Upper lobe of left lung (tissue), 6 donors: ENCODE results near the gene SSBP3. TPM values are rescaled to one million over a fixed set of nuclear protein-coding genes. Genes with fewer than 3 reads are reported as not detected.

ENCODE experiments used
- ATAC-seq, 2 donors: fragments of 200-7000 bp; cut with Tn5 transposase; one replicate each; pipeline ENCODE4 v1.9.1; 2022; ENCODE audit warnings: mild to moderate bottlenecking in 2 of 2, moderate library complexity in 2 of 2; ENCODE audit not compliant: low FRiP score in 2 of 2
- DNase-seq, 2 donors: peaks; one replicate each; pipeline ENCODE4 v3.0.0-alpha.2; 2019 to 2020
- H3K27ac ChIP-seq, 4 donors: fragments of 200-600 bp; sonication (generic); one replicate each; pipeline ENCODE4 v1.5.1; 2016 to 2019
- H3K27me3 ChIP-seq, 4 donors: fragments of 200-600 bp; sonication (generic); one replicate each; pipeline ENCODE4 v1.5.1; 2017 to 2019
- H3K36me3 ChIP-seq, 4 donors: fragments of 200-600 bp; sonication (generic); one replicate each; pipeline ENCODE4 v1.5.1; 2016 to 2019
- H3K4me1 ChIP-seq, 4 donors: fragments of 200-600 bp; sonication (generic); one replicate each; pipeline ENCODE4 v1.5.1; 2018 to 2019
- H3K4me3 ChIP-seq, 4 donors: fragments of 200-600 bp; sonication (generic); one replicate each; pipeline ENCODE4 v1.5.1; 2017 to 2019; ENCODE audit warnings: mild to moderate bottlenecking in 2 of 4, moderate library complexity in 1 of 4
- H3K9me3 ChIP-seq, 4 donors: fragments of 200-600 bp; sonication (generic); one replicate each; pipeline ENCODE4 v1.5.1; 2018 to 2019
- CTCF ChIP-seq, 6 experiments: fragments of 450-650 bp in 4 of 6; fragments of 200-600 bp in 2 of 6; sonication (generic) in 2 of 6; IDR thresholded peaks; one replicate each; pipeline ENCODE4 v1.5.1; 2016 to 2019; ENCODE audit warnings: antibody characterized with exemption in 6 of 6
- EP300 ChIP-seq, 4 donors: sonication (generic); formaldehyde crosslinking; IDR thresholded peaks; one replicate each; pipeline ENCODE4 v1.5.1; 2017; ENCODE audit warnings: antibody characterized with exemption in 4 of 4, control low read depth in 2 of 4
- POLR2A ChIP-seq, 4 donors: fragments of 450-650 bp; IDR thresholded peaks; one replicate each; pipeline ENCODE4 v1.5.1; 2016 to 2017; ENCODE audit warnings: antibody characterized with exemption in 4 of 4, mild to moderate bottlenecking in 2 of 4
- POLR2AphosphoS5 ChIP-seq, 2 donors: sonication (generic); formaldehyde crosslinking; IDR thresholded peaks; one replicate each; pipeline ENCODE4 v1.5.1; 2017; ENCODE audit warnings: antibody characterized with exemption in 2 of 2
- WGBS, 2 donors: methylation state at CpG; one replicate each; pipeline ENCODE4 v1.1.5; 2017 to 2018; 5-methylcytosine and 5-hydroxymethylcytosine counted together
- total RNA-seq, 6 donors: library from RNA; depleted of rRNA in 4 of 6; stranded (reverse); fragments of >200 nt in 4 of 6; gene quantifications; one replicate each; pipeline versions ENCODE4 v1.1.0 to v1.2.1, GENCODE V29; 2016 to 2021
- donor health status: DM: no; HTN: no; CAD: no; lungs with moderate emphysema.
- donor health status: DM: no; HTN: yes; CAD: no; lungs with severe emphysema.

Gene SSBP3
- total RNA-seq, 6 donors from 2014 or later, result 17.8 to 35.6 (median 26.4) TPM

- DNase-seq, result no peak
Measured at GRCh38 chr1:54254055-54254454, 152.1 kb downstream of the SSBP3 start.

GRCh38 chr1:54253480-54253879 is 152.7 kb downstream of the SSBP3 start:
- DNase-seq (no peak), ATAC-seq (peak in 1 of 2 donors; percentile 86)
- WGBS, 2 donors, result 87 to 91% methylated on average over 5 of the region's 5 CpGs
- no peaks in the 10 kb centered on the region for H3K9me3 ChIP-seq
- H3K4me3 ChIP-seq, result no peak overlapping the region
- peaks cover 0 to 3% (median 1%) of the 10 kb centered on the region in 4 donors for H3K4me1 ChIP-seq
- no peak overlapping the region for H3K27ac ChIP-seq
- no peak for TF ChIP-seq POLR2A (IDR thresholded peaks at IDR 0.05)
- TF ChIP-seq EP300 (IDR thresholded peaks at IDR 0.05), result no peak
- no peak for TF ChIP-seq POLR2AphosphoS5 (IDR thresholded peaks at IDR 0.05)
- no peak for TF ChIP-seq CTCF (IDR thresholded peaks at IDR 0.05)
- H3K36me3 ChIP-seq, result peaks cover 0 to 17% (median 8%) of the 10 kb centered on the region in 4 donors
- no peaks in the 10 kb centered on the region for H3K27me3 ChIP-seq

More at GRCh38 chr1:54254055-54254454, 152.1 kb downstream of the SSBP3 start:
- H3K27me3 ChIP-seq, result no peaks in the 10 kb centered on the region
- no peak overlapping the region for H3K27ac ChIP-seq
- H3K36me3 ChIP-seq, result peaks cover 0 to 17% (median 7%) of the 10 kb centered on the region in 4 donors
- no peak overlapping the region for H3K4me3 ChIP-seq
- peaks cover 0 to 3% (median 1%) of the 10 kb centered on the region in 4 donors for H3K4me1 ChIP-seq
- WGBS, 2 donors, result 57 to 60% methylated on average over 3 to 10 of the region's 10 CpGs
- ATAC-seq, result no peak
- no peaks in the 10 kb centered on the region for H3K9me3 ChIP-seq
- TF ChIP-seq EP300 (IDR thresholded peaks at IDR 0.05) (no peak), CTCF (IDR thresholded peaks at IDR 0.05) (no peak), POLR2A (IDR thresholded peaks at IDR 0.05) (no peak), POLR2AphosphoS5 (IDR thresholded peaks at IDR 0.05) (no peak)

- Histone ChIP-seq H3K27me3 (no peaks in the 10 kb centered on the region), H3K36me3 (peaks cover 0 to 13% (median 8%) of the 10 kb centered on the region in 4 donors), H3K4me1 (peaks cover 0 to 3% (median 1%) of the 10 kb centered on the region in 4 donors), H3K27ac (no peak overlapping the region), H3K4me3 (no peak overlapping the region), H3K9me3 (no peaks in the 10 kb centered on the region)
- DNase-seq (no peak), ATAC-seq (no peak)
- 89 to 94% methylated on average over 11 of the region's 11 CpGs for WGBS, 2 donors
- TF ChIP-seq POLR2AphosphoS5 (IDR thresholded peaks at IDR 0.05) (no peak), POLR2A (IDR thresholded peaks at IDR 0.05) (no peak), CTCF (IDR thresholded peaks at IDR 0.05) (no peak), EP300 (IDR thresholded peaks at IDR 0.05) (no peak)
Measured at GRCh38 chr1:54252371-54252936, 153.7 kb downstream of the SSBP3 start.

GRCh38 chr1:54250670-54251069 is 155.5 kb downstream of the SSBP3 start:
- Histone ChIP-seq H3K9me3 (no peaks in the 10 kb centered on the region), H3K4me3 (no peak overlapping the region), H3K4me1 (peaks cover 0 to 3% (median 1%) of the 10 kb centered on the region in 4 donors), H3K27me3 (no peaks in the 10 kb centered on the region), H3K27ac (peak overlapping the region in 1 of 4 donors; percentile 18), H3K36me3 (peaks cover 0 to 27% (median 8%) of the 10 kb centered on the region in 4 donors)
- ATAC-seq (no peak), DNase-seq (no peak)
- WGBS, 2 donors, result 89 to 95% methylated on average over 6 to 12 of the region's 12 CpGs
- TF ChIP-seq POLR2A (IDR thresholded peaks at IDR 0.05), result no peak
- no peak for TF ChIP-seq CTCF (IDR thresholded peaks at IDR 0.05)
- no peak for TF ChIP-seq EP300 (IDR thresholded peaks at IDR 0.05)
- no peak for TF ChIP-seq POLR2AphosphoS5 (IDR thresholded peaks at IDR 0.05)
